NCI-H524 treated with DMSO at 0.1 percent for 48 hours (cell line): Measurements from ENCODE around the gene ALS2CL.
"Not testable (repeated sequence)": the region's sequence is repeated elsewhere in the genome, so short reads cannot be mapped to it uniquely, and the experiment has no call there.

Experiments used
- DNase-seq: peaks from one replicate; lab custom pipeline; 2025; lab: John Stamatoyannopoulos, UW

ALS2CL gene, protein sequence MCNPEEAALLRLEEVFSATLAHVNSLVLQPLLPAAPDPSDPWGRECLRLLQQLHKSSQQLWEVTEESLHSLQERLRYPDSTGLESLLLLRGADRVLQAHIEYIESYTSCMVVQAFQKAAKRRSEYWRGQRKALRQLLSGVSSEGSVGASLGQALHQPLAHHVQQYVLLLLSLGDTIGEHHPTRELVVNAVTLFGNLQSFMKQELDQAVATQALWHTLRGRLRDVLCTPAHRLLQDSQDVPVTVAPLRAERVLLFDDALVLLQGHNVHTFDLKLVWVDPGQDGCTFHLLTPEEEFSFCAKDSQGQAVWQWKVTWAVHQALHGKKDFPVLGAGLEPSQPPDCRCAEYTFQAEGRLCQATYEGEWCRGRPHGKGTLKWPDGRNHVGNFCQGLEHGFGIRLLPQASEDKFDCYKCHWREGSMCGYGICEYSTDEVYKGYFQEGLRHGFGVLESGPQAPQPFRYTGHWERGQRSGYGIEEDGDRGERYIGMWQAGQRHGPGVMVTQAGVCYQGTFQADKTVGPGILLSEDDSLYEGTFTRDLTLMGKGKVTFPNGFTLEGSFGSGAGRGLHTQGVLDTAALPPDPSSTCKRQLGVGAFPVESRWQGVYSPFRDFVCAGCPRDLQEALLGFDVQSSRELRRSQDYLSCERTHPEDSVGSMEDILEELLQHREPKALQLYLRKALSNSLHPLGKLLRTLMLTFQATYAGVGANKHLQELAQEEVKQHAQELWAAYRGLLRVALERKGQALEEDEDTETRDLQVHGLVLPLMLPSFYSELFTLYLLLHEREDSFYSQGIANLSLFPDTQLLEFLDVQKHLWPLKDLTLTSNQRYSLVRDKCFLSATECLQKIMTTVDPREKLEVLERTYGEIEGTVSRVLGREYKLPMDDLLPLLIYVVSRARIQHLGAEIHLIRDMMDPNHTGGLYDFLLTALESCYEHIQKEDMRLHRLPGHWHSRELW

GRCh38 chr3:46693038-46693891 is at the start of gene ALS2CL:
Gene ALS2CL (minus strand): TSS chr3:46693679. CDS start chr3:46689440, 4,239 bp downstream.
- no peak for DNase-seq

DNA sequence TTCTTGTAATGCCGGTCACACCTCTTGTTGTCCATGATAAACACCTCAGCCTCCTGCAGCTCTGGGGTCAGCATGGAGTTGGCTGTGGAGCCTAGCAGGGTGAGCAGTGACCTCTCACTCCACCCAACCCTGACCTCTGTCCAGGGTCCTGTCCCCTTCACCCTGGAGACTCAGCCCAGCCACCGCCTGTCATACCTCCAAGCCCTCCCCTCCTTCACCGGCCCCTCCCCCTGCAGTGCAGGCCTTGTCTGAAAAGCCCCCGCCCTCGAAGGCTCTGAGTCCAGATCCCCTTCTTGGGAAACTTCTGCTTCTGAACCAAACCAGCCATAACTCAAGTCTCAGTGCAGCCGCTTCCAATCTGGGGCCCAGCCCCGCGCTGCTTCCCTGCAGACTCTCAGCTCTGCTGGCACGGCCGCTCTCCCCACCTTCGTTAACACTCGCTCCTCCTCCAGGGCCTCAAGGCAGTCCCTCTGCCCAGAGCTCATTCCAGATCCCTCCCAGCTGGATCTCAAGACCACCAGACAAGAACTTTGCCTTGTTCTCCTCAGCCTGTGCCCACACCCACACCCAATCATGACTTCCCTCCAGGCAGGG is 49.6 kb upstream of the ALS2CL start:
- no peak for DNase-seq

DNA sequence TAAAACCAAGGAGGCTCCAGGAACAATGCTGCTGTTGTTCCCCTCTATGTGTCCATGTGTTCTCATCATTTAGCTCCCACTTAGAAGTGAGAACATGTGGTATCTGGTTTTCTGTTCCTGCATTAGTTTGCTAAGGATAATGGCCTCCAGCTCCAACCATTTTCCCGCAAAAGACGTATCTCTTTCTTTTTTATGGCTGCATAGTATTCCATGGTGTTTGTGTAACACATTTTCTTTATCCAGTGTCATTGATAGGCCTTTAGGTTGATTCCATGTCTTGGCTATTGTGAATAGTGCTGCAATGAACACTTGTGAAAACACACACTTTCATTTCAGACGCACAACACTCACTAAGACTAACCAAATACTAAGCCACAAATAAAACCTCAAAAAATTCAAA is 46.1 kb upstream of the ALS2CL start:
- not testable (repeated sequence) for DNase-seq

GRCh38 chr3:46737329-46737731 is 43.9 kb upstream of the ALS2CL start:
- DNase-seq: no peak

DNA sequence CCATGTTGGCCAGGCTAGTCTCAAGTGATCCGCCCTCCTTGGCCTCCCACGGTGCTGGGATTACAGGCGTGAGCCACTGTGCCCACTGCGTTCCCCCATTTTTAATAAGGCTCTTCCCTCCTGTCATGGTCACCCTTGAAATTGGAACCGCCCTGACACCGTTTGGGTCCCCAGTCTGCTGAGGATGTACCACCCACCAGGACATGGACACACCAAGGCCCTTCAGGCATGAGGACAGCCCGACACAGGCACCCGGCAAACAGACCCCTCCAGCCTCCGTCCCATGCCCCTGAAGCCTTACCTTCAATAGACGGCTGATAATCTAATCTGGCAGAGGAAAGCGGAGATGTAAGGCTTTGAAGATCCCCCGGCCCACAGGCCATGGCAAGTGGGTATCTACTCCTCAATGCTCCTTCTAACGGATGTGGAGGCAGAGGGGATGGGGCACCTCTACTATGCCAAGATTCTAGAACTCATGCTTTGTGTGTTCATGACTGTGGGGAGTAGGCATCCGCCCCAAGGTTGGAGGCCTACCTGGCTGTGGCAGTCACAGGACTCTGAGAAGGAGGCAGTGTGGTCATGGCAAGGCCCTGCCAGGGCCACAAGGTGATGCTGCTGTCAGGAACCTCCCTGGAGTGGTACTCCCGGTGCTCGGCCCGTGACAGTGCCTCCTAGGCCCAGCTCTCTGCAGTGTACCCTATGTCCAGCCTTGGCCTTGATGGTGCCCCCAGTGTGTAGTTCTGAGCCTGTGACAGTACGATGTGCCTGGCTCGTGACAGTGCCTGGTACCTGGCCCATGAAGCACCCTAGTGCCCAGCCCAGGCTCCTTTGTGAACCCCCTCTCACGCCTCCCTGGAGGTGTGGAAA is 42.8 kb upstream of the ALS2CL start:
- DNase-seq: no peak

DNA sequence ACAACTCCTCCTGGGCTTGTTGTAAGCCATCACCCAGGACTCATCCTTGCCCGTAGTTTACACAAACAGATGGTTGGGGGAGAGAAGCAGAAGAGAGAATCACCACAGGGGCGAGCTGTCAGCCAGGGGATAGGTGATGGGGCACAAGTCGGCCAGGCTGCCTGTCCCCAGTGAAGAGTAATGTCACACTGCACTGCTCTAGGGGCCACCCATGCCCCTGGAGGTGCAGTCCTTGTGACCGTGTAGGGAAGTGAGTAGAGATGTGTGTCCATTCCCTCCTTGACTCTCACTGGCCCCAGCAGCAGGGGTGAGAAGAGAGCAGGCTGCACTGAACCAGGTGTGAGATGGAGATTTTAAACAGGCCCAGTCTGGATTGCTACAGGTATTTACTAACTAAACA is 41.3 kb upstream of the ALS2CL start:
- DNase-seq: no peak

GRCh38 chr3:46733026-46733800 is 39.7 kb upstream of the ALS2CL start:
- no peak for DNase-seq

DNA sequence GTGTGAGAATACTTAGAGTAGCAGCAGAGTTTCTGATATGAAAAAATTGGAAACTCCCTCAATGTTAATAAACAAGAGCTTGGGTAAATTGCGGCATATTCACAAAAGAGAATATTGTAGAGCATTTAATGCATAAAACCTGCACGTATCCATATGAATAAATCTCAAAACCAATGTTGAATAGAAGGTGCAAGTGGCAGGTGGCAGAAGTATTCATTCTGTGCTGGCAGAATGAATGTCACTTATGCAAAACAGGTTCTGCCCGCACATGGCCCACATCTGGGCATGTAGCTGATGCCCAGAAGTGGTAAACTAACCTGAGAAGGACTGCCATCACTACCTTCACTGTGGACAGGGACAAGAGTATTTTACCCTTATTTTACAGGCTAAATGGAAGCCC is 38.3 kb upstream of the ALS2CL start:
- no peak for DNase-seq

DNA sequence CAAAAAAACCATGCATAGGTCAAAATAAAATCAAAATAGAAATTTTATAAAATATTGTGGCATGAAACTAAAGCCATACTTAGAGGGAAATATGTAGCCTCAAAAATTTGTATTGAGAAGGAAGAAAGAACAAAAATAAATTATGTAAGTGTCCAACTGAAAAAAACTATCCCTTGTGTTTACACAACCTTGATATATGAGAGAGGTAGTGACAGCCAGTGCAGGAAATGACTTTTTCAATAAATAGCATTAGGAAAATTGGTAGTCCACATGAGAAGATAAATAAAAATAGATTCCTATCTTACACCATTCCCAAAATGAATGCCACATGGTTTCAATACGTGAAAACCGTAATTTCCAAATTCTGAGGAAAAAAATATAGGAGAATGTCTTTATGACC is 37.3 kb upstream of the ALS2CL start:
- no peak for DNase-seq

DNA sequence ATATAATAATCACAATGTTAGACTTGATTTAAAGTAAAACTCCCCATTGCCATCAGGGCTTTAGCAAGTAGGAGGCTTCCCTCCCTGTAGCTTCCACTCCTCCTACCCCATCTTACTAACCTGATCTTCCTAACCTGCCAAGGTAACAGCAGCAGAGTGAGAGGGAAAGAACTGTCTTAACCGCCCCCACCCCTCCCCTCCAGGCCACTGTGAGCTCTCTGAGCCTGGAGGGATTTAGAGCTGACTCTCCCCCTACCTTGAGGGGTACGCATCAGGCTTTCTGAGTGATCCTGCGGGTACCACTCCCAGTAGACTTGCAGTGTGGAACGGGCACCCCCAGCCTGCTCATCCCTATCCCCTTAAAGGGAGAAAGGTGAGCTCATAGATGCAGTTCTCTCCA is 35.6 kb upstream of the ALS2CL start:
- no peak for DNase-seq

DNA sequence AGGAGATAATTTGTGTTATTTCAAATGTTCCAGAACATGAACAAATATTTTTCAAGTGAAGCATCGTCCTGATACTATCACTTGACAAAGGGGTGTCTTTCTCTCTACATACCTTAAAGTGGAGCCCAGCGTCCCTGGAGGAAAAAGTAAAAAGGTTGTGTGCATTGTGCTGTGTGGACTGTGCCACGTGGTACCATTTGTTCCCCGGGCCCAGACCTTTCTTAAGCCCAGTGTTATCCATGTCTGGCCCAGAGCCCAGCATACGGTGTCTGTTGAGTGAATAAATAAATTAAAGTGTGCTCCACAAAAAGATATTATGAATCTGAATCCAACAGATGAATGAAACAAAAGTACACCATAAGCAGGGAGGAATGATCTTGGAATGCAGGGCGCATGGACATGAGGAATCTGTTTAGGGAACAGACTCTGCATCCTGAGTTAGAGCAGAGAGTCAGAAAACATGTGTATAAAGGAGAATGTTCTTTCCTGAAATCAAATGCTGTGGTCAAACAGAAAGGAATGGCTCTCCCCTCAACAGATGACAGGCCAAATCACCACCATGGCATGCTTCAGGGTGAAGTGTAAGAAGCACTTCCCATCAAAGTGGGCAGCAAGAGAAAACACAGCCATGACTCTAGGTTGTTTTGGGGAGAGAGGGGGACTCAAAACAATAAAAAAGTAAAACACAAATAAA is 32.3 kb upstream of the ALS2CL start:
- no peak for DNase-seq

- no peak for DNase-seq
These were observed 30.9 kb upstream of the ALS2CL start for GRCh38 chr3:46724424-46724823.

DNA sequence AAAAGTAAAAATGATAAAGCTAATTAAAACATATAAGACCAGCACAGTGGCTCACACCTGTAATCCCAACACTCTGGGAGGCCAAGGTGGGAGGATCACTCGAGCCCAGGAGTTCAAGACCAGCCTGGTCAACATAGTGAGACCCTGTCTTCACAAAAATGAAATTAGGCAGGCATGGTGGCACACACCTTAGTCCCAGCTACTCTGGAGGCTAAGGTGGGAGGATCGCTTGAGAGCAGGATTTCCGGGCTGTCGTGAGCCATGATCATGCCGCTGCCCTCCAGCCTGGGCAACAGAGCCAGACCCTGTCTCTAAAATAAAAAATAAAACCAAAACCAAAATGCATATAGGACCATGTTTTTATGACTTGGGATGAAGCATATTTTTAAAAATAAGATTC is 29.0 kb upstream of the ALS2CL start:
- DNase-seq: no peak

GRCh38 chr3:46721009-46721408 is 27.5 kb upstream of the ALS2CL start:
- DNase-seq: no peak

- no peak for DNase-seq
These were observed 26.3 kb upstream of the ALS2CL start for GRCh38 chr3:46719735-46720271.

- DNase-seq: no peak
These were observed 25.6 kb upstream of the ALS2CL start for GRCh38 chr3:46719044-46719565.

GRCh38 chr3:46717447-46718231 is 24.2 kb upstream of the ALS2CL start, which contains the start of gene PRSS50:
Gene PRSS50 (minus strand): TSS chr3:46717869. CDS start chr3:46717824, 45 bp downstream.
- no peak for DNase-seq
